ENCODE data around the gene GBGT1. TPM values are rescaled to one million over a fixed set of nuclear protein-coding genes. Genes with fewer than 3 reads are reported as not detected.

GBGT1 gene
- total and polyA plus RNA-seq, 2 donors (not counting 1 experiment from before 2014, with no cell fraction given) = 19.6 to 52.7 TPM

- DNase-seq = no peak
- Histone ChIP-seq H3K4me2 (replicated peaks; ENCODE audit: low read depth, low read length, poor library complexity, severe bottlenecking) (no peak overlapping the region), H2AFZ (ENCODE audit: insufficient read depth, low read depth, low read length, poor library complexity, severe bottlenecking) (no peak overlapping the region), H3K36me3 (replicated peaks in 1 of 2; ENCODE audit: control extremely low read depth in 1 of 2, control insufficient read depth in 1 of 2, extremely low read depth in 1 of 2, insufficient read depth in 2 of 2, low read length in 1 of 2) (peaks cover 0 to 8% of the 10 kb centered on the region in 2 experiments), H3K4me3 (ENCODE audit: control extremely low read depth in 1 of 5, extremely low read depth in 1 of 5, insufficient read depth in 1 of 5, low read depth in 2 of 5, low read length in 4 of 5) (no peak overlapping the region), H3K4me1 (ENCODE audit: control insufficient read depth in 2 of 2, insufficient read depth in 2 of 2, low read length in 2 of 2) (peaks cover 26 to 47% of the 10 kb centered on the region in 2 donors), H3K9ac (ENCODE audit: low read length) (no peak overlapping the region), H3K27me3 (replicated peaks in 1 of 4; ENCODE audit: control extremely low read depth in 1 of 4, control insufficient read depth in 3 of 4, insufficient read depth in 4 of 4, low read length in 3 of 4) (no peaks in the 10 kb centered on the region), H3K27ac (ENCODE audit: low read length in 2 of 2) (peak overlapping the region in 1 of 2 donors; percentile 62), H3K9me3 (ENCODE audit: control extremely low read depth in 1 of 3, control insufficient read depth in 2 of 3, insufficient read depth in 1 of 3, low read length in 2 of 3) (no peaks in the 10 kb centered on the region), H4K20me1 (ENCODE audit: control insufficient read depth, insufficient read depth, low read length, poor library complexity, severe bottlenecking) (no peaks in the 10 kb centered on the region), H3K79me2 (ENCODE audit: control insufficient read depth, insufficient read depth, low read length) (peaks cover 52% of the 10 kb centered on the region)
- TF ChIP-seq, protein P1, sequence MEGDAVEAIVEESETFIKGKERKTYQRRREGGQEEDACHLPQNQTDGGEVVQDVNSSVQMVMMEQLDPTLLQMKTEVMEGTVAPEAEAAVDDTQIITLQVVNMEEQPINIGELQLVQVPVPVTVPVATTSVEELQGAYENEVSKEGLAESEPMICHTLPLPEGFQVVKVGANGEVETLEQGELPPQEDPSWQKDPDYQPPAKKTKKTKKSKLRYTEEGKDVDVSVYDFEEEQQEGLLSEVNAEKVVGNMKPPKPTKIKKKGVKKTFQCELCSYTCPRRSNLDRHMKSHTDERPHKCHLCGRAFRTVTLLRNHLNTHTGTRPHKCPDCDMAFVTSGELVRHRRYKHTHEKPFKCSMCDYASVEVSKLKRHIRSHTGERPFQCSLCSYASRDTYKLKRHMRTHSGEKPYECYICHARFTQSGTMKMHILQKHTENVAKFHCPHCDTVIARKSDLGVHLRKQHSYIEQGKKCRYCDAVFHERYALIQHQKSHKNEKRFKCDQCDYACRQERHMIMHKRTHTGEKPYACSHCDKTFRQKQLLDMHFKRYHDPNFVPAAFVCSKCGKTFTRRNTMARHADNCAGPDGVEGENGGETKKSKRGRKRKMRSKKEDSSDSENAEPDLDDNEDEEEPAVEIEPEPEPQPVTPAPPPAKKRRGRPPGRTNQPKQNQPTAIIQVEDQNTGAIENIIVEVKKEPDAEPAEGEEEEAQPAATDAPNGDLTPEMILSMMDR (IDR thresholded peaks at IDR 0.05) = no peak
- TF ChIP-seq EZH2 (IDR thresholded peaks at IDR 0.05; ENCODE audit: borderline replicate concordance, insufficient read depth, low read depth, low read length, poor library complexity, severe bottlenecking) = no peak
- 86% methylated on average over 23 of the region's 23 CpGs for WGBS (ENCODE audit: insufficient coverage)
- intact Hi-C loops (cut with micrococcal nuclease) = no loop called here
- no peaks in the 10 kb centered on the region for H3K27me3 Mint-ChIP-seq
- peaks cover 64% of the 10 kb centered on the region for H3K4me1 Mint-ChIP-seq
- ATAC-seq (ENCODE audit: low read depth) = no peak
- POLR2A ChIA-PET = interaction anchor here (0.9 to 1.8 kb wide), 2 partner anchors 11 to 12 kb away, joined by 3 to 12 read pairs; no protein-coding TSS in a partner anchor
- CTCF ChIA-PET = interaction anchor here (3.3 kb wide), 1 partner anchor 17 kb away, joined by 25 read pairs; no protein-coding TSS in a partner anchor
- peak overlapping the region; percentile 95 for H3K27ac Mint-ChIP-seq
- H3K4me3 Mint-ChIP-seq = peak overlapping the region; percentile 82
- H3K9me3 Mint-ChIP-seq (ENCODE audit: insufficient read depth) = no peaks in the 10 kb centered on the region
These were observed 36.3 kb downstream of the GBGT1 start for GRCh38 chr9:133127340-133127981.

Data from B cell (primary cell).